Stimulated activated CD8-positive, alpha-beta memory T cell treated with anti-CD3 and anti-CD28 coated beads, Interleukin-15, amount 100 ng/mL, for 4 hours (primary cell): ENCODE measurements around the gene OR9A2.
"Not testable (repeated sequence)": the region's sequence is repeated elsewhere in the genome, so short reads cannot be mapped to it uniquely, and the experiment has no call there.

Experiments
- DNase-seq, 2 donors: peaks; one replicate each; pipeline ENCODE4 v3.0.0-alpha.2; 2020; ENCODE audit warnings: low read depth in 2 of 2

The OR9A2 gene

DNA sequence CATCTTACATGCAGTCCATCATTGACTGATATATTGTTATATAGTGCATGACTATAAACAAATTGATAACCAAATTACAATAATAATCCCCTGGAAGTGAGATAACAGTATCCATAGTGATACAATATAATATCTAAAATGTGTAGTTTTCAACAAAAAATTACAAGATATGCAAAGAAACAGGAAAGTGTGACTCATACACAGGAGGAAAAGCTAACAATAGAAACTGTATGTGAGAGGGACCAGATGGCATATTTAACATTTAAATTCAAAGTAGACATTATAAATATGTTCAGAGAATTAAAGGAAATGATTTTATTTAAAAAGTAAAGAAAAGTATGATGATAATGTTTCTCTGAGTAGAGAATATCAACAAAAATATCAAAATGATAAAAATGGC lies 8.0 kb downstream of the OR9A2 start:
- no peak for DNase-seq

DNA sequence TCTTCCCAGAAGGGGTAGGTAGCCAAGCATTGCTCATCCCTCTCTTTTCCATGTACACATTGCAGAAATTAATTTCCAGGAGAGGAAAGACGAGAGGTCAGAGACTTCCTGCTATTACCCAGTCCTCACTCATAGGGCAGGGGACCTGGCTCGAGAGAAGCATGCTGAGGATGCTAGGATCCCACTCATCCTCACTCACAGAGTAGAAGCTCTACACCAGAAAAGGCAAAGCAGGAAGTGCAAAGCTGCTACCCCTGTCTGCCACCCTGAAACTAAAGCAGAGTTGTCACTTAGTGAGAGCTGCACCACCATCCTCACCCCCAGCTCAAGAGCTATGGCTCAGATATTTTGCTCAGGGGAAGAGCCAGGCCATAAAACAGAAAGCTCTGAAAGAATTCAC lies 9.9 kb downstream of the OR9A2 start:
- no peak for DNase-seq

DNA sequence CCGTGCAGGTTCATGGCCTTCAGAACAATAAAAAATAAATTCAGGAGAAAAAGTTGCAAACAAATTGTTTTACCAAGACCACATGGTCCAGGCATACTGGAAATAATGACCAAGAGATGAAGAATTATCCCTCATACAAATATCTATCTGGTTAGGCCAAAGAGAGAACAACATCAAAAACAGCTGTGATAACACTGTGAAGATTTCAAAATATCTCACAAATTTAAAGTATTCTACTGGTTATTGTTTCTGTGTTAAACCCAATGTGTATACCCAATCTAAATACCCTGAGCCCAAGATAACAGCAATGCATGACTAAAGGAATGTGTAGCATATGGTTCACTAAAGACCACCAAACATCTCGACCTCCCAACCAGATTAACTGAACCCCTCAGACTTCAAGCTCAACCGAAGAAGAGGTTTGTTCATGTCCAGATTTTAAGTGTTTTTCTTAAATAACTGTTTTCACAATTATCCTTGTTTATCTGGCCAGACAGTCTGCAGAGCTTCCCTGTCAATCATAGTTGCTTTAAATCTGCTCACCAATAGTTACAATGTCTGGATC lies 10.9 kb downstream of the OR9A2 start:
- DNase-seq: no peak

DNA sequence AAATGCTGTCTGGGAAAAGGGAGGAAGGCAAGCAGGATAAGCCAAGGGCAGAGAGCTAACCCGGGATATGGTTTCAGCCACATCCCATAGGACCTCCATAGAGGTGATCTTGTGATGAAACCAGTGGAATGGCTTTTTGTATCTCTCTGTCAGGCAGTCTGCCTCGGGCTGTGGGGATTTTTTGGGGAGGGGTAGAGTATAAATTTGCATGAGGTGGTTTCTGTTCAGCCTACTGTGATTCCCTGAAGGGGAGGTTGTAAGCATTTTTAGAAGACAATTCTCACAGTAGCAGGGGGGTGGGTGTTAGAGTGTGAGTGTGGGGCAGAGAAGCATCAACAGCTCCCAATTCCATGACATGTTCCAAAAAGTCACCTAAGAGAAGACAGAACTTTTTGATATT lies 11.8 kb downstream of the OR9A2 start:
- no peak for DNase-seq

DNA sequence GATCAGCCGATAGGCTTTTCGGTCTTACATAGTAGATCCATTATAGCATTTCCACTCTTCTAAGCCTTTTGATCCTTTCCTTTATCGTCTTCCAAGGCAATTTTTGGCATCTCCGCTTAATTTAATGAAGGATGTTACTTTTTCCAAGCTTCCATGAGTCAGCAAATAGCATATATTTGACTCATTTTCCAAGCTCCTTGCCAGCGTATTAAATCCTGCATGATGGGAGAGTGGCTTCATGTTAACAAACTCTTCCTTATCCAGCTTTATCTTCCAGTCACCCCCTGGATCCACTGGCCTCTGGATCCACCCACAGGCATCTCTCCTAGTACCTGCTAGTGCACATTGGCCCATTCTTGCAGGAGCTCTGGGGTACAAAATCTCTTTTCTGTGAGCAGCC lies 13.0 kb downstream of the OR9A2 start:
- DNase-seq: no peak

DNA sequence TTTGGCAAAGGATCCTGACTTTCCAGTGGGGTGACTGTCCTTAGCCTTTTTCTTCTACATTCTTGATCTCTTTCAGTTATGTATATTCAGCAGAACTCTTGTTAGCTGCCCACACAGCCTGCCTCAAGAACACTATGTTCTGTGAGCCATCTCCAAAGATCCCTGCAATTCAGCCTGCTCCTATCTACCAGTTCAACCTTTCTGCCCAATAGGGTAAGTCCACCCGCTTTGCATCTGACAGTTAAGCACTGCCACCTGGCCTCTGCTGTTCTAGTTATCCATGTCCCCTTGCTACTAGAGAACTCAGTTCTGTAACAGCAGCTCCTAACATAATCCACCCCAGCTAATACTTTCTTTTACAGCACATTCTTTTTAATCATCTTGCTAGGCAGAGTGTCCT lies 13.5 kb downstream of the OR9A2 start:
- DNase-seq: no peak

DNA sequence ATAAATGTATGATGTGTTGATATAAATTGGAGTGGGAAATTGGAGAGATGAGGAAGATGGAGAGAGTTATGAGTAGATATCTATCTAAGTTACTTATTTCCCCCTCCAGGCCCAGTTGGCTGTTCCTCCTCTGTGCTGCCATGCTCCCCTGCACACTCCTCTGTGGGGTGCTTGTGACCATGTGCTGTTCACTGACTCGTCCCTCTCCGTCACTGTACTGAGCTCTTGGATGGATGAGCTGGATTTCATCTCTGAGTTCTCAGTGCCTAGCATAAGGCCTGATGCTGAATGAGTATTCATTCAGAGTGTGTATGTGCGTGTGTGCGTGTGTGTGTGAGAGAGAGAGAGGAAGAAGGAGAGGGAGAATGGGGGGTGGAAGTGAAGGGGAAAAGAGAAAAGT lies 14.5 kb downstream of the OR9A2 start:
- DNase-seq: no peak

DNA sequence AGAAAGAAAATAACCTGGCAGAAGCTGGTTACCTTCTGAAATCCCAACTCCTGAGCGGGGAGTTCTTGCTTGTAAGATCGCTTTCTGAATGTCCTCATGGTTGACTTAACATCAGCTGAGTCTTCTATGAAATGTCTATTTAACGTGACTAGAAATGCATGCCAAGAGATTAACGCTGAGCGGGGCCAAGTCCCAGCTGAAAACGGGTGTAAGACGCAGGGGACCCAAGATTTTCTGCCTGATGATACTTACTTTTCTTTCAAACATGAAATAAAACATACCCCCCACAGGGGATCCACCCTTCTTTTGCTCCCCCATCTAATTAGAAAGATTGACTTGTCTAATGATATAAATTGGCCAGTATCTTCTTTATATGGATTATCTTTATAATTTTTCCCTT lies 14.9 kb downstream of the OR9A2 start:
- DNase-seq: no peak

DNA sequence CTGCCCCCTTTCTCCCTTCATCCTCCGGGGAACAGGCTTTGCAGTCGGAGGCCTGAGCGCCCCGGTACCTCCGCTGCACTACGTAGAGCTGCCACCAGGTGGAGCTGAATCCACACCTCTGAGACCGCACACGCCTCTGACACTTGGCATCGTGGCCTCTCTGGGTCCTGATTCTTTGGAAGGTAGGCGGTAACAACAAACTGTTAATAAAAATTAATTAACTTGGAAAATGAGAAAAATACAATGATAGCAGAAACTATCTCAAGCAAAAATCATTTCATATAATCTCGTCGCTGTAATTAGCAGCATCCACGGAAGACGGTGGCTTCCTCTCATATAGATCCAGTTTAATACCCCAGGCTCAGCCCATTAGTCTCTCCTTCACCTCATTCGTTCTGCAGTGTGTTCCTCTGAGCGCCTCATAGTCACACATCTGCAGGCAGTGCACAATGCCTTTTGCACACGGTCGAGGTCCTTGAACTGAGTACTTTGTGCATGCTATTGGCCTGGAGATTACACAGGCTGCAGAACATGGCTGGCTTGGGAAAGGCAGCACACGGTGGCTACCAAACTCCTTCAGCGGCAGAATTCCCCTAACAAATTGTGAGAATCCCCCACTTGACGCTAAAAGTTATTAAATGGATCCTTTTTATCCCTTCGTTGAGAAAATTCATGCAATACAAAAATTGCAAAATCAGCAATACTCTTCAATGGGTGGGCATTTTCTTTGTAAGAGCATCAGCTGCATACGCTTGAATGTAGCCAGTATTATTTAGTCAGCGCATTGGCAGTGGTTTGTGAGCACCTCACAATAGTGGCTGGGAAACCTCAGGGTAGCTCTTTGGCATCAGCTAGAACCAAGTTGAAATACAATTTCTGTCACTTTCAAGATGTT lies 18.7 kb downstream of the OR9A2 start:
- peak; percentile 43 to 48 for DNase-seq

DNA sequence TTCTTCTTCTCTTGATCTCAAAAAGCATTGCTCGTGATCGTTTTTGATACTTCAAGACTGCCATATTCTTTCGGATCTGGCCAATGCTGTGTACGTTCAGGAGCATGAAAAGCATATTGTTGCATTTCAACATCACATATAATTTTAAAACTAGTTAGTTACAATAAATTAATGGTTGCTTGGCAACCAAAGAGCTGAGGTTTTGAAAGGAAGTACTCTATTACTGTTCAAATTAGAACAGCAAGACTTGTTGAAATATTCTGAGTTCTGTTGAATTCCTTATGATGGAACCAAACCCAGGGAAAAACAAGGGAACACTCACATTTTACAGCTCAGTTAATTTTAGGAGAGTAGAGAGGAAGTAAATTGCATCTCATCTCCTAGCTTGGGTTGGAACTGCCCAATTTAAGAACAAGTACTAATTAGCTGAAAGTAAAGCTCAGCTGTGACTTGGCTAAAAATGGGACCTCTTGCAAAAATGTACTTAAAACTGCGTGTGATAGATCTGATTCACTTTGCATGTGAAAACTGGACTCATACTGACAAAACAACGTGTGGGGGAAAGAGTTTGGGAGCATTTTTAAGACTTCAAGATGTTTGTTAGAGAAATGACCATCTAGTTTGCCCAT lies 21.2 kb downstream of the OR9A2 start:
- no peak for DNase-seq

DNA sequence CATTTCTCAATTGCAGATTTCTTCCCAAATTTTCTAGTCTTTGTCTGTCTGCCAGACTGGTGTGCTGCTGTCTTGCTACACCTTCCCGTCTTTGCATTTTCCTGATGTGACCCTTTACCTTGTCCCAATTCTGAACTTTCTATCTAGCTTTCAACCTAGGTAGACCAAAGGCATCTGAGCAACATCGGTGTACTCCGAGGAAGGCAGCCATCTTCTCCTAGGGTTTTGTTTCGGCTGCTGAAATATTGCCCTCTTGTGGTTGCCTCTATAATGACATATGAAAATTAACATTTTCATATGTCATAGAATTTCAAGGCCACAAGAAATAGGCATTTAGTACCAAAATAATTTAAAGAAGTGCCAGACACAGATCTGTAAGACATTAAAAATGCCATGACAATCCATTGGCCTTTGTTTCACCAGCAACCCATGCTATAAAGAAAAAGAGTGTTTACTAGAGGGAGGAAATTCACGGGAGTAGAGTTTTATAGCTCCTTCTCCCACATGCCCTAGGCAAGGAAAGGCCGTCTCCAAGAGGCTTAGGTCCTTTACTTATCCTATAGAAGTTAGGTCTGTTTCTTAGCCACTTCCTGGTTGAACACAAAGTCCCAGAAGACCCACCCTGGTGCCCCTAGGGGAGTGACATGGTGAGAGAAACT lies 23.4 kb downstream of the OR9A2 start:
- no peak for DNase-seq

DNA sequence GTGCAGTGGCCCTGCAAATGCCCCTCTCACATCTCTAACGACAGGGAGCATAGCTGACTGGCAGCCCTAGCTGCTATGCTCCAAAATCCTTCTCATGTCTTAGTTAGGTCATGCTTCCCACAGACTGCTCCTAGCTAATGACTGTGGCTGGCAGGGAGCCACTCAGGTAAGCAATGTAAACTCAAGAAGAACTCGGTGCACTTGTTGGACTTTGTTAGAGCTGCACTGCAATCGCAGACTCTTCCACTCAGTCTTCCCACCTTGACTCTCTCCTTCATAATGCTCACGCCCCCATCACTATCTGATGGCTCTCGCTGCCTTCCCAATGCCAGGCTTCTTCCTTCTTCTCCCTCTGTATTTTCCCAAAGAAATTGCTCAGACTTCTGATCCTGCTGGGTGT lies 24.0 kb downstream of the OR9A2 start:
- DNase-seq: no peak

DNA sequence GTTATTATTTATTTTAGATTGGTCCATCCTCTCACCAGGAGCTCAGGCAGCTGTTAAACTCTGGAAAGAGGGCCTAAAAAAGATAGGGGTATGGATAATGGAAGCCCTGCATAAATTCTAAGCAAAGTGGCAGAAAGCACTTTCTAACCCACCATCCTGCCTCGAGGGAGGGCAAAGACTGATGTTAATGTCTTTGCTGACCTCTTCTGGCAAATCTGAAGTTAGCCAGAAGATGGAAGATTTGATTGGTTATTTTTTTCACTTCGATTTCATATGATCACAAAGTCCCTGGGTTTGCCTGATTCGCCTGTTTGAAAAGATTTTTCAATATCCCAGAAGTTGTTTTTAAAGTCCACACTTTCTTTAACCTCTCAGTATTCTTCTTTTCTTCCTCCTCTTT lies 24.8 kb downstream of the OR9A2 start:
- no peak for DNase-seq

DNA sequence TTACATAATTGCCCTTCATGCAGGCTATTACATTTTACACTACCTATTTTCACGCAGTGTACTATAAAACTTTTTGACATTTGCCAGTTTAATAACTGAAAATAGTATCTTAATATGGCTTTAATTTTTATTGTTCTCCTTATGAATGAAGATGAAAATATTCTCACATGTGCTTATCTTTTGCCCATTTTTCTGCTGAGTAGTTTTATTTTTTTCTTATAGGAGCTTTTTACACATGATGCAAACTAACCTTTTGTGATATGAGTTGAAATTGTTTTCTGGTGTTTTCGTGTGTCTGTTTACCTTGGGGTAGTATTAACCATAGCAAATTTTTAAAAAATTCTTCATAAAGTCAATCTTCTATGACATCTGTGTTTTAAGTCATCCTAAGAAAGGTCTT lies 26.3 kb downstream of the OR9A2 start:
- DNase-seq: no peak

DNA sequence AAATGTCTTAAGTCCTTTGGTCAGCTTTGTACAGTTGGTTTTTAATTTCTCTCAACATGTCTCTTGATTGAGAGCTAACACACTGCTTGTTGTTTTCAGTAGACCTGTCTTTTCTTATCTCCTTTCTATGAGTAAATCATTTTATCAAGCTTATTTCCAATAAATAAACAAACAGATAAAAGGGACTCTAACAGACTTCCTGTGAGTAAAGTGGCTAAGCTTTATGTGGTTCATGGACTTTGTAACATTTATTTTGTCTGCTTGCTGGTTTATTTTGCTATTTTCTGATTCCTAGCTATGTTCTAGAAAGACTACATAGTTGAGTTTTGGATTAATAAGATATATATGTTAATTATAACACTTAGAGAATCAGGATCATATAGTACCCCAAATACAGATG lies 27.1 kb downstream of the OR9A2 start:
- DNase-seq: no peak

DNA sequence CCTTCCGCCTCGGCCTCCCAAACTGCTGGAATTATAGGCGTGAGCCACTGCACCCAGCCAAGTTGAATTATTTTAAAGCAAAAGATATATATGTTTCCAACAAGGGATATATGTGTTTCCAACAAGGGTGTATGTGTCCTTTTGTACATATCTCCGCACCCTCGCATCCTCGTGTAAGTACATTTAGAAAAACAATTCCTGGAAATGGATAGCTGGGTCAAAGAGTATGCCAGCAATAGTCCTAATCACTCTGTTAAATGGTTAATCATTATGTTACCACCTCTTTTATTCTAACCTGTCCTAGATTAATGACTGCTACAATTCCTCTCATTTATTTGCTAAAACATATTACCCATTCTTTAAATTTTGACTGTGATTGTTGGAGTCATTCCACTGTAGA lies 28.0 kb downstream of the OR9A2 start:
- no peak for DNase-seq

DNA sequence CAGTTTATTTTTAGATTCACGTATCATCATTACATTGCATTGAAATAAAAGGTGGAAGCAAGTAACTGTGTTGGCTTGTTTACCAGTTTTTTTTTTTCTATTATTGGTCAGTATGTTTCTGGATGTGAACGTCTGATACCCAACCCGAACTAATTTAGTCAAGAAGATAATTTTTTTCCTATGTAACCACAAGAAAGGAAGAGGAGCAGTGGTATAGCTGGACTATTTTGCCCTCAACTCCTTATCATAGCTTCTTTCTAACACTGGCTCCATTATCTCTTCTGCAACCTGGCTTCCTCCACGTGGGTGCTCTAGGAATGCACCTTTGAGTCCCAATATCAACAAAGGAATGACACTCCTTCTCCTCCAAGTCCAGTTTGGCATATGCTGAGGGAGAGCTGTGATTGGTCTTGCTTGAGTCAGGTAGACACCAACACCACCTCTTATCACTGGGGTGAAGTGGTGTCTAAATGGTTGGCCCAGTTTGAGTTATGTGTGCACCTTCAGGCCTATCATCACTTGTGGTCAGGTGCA lies 29.4 kb downstream of the OR9A2 start:
- no peak for DNase-seq

DNA sequence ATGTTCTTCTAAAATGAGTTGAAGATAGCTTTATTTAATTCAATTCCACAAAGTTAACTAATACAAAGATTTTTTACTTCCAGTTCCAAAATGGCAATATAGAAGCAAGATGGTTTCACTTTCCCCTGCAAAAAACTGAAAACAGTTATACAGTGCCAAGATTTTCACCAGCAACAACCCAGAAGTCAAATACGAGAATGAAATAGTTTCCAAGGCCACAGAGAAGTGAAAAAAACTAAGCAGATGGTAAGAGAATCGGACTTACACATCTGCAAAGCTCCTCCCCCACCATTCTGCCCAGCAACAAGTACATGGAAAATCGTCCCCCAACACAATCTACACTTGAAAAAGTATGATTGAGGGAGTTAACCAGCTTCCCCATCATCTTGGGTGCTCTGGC lies 34.5 kb downstream of the OR9A2 start:
- DNase-seq: no peak

DNA sequence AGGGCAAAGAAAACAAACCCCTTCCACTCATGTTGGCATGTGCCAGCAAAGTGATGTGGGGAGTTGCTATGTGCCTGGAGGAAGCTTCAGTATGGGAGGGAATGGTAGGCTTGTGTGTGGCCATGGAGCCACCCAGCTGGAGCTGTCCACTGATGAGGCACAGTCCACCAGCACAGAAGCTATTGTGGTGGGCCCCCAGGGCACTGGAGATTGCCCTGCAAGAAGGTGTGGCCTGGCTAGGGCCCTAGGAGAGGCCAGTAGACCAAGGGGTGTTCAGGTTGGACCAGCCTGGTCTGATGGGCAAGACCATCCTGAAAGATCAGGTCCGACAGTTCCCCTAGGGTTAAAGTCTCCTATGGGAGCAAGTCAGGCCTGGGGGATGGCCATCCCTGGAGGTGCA lies 42.6 kb downstream of the OR9A2 start:
- no peak for DNase-seq

DNA sequence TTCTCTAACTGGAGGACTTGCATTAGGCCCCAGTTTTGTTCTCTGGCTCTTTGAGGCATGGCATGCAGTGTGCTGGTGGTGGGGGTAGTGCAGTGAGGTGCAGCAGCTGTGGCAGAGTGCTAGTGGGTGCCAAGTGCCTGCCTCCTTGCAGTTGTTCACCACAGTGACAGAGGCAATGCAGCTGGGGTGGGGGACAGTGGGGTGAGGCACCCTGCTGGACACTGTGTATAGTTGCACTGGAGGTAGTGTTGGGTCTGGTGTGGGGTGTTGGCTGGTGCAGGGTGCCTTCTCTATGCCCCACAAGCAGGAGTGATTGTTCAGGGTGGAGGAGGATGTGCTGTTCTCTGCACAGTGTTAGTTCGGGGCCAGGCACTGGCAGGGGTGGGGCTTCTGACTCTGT lies 43.1 kb downstream of the OR9A2 start:
- DNase-seq: no peak

DNA sequence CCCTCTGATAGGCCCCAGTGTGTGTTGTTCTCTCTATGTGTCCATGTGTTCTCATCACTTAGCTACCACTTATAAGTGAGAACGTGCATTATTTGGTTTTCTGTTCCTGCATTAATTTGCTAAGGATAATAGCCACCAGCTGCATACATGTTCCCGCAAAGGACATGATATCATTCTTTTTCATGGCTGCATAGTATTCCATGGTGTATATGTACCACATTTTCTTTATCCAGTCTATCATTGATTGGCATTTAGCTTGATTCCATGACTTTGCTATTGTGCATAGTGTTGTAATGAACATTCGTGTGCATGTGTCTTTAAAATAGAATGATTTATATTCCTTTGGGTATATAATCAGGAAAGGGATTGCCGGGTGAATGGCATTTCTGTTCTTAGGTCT lies 48.5 kb downstream of the OR9A2 start:
- not testable (repeated sequence) for DNase-seq
